ENCODE results near the gene VASH2. TPM values are rescaled to one million over a fixed set of nuclear protein-coding genes. Genes with fewer than 3 reads are reported as not detected.
"Not testable (repeated sequence)": the region's sequence is repeated elsewhere in the genome, so short reads cannot be mapped to it uniquely, and the experiment has no call there.

VASH2 gene
- total and polyA plus RNA-seq, 9 donors, result 25.3 to 81.7 (median 49.8) TPM

DNA sequence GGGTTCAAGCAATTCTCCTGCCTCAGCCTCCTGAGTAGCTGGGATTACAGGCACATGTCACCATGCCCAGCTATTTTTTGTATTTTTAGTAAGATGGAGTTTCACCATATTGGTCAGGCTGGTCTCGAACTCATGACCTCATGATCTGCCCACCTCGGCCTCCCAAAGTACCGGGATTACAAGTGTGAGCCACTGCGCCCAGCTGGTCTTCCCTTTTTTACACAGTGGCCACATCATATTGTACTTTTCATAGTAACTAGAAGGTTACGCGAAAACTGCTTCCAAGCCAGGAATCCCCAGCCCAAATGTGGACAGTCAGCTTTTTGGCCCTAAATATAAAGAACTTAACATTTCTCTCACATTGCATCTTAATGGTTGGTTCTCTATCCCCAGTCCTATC lies 4.2 kb downstream of the VASH2 start:
- Histone ChIP-seq H3K27ac (ENCODE audit: low read length) (no peak overlapping the region), H3K4me3 (ENCODE audit: low read length) (no peak overlapping the region), H3K36me3 (ENCODE audit: control insufficient read depth, insufficient read depth, low read length) (peaks cover 53% of the 10 kb centered on the region), H3K27me3 (ENCODE audit: control insufficient read depth, insufficient read depth, low read length) (peaks cover 5% of the 10 kb centered on the region), H3K9me3 (replicated peaks; ENCODE audit: control insufficient read depth, low read depth, low read length) (no peaks in the 10 kb centered on the region), H3K4me1 (ENCODE audit: control insufficient read depth, insufficient read depth, low read length) (peaks cover 63% of the 10 kb centered on the region)
- WGBS (ENCODE audit: insufficient coverage), result 92% methylated on average over 2 of the region's 6 CpGs
- no peak for DNase-seq

- WGBS (ENCODE audit: insufficient coverage), result 86% methylated on average over 2 of the region's 3 CpGs
- Histone ChIP-seq H3K9me3 (replicated peaks; ENCODE audit: control insufficient read depth, low read depth, low read length) (no peaks in the 10 kb centered on the region), H3K27me3 (ENCODE audit: control insufficient read depth, insufficient read depth, low read length) (peaks cover 5% of the 10 kb centered on the region), H3K4me3 (ENCODE audit: low read length) (no peak overlapping the region), H3K36me3 (ENCODE audit: control insufficient read depth, insufficient read depth, low read length) (peaks cover 59% of the 10 kb centered on the region), H3K27ac (ENCODE audit: low read length) (no peak overlapping the region), H3K4me1 (ENCODE audit: control insufficient read depth, insufficient read depth, low read length) (peaks cover 62% of the 10 kb centered on the region)
- no peak for DNase-seq
These were observed 4.8 kb downstream of the VASH2 start for GRCh38 chr1:212955098-212955497.

DNA sequence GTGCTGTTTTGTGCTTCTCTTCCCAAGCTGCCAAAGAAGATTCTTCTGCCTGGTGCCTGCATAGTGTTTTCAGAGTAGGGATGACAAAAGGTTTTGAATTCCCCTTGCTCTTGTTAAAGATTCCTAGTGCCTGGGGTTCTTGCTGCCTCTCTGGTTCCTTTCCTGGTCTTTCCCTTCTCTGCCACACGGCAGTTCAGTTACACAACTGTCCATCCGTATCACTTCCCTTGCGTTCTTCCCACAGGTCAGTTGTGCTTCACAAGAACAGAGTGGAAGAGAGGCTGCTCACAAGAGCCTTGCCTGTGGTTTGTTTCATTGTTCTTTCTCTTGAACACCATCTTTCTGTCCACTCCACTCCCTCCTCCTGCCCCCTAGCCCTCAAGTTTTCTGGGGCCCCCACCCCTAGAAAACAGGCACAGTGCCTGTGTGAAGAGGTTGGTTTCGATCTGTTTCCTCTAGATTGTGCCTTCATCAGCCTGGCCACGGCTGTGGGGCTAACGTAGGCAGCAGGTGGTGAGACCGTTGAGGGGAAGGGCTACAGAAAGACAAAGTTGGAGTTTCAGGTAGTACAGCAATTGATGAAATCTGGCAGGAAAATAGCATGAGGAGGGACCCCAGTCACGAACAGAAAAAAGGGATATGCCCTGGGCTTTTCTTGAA lies 5.8 kb downstream of the VASH2 start:
- Histone ChIP-seq H3K4me3 (ENCODE audit: low read length) (no peak overlapping the region), H3K9me3 (replicated peaks; ENCODE audit: control insufficient read depth, low read depth, low read length) (no peaks in the 10 kb centered on the region), H3K4me1 (ENCODE audit: control insufficient read depth, insufficient read depth, low read length) (peaks cover 61% of the 10 kb centered on the region), H3K36me3 (ENCODE audit: control insufficient read depth, insufficient read depth, low read length) (peaks cover 69% of the 10 kb centered on the region), H3K27ac (ENCODE audit: low read length) (no peak overlapping the region), H3K27me3 (ENCODE audit: control insufficient read depth, insufficient read depth, low read length) (peaks cover 5% of the 10 kb centered on the region)
- WGBS (ENCODE audit: insufficient coverage), result 72% methylated on average over 5 of the region's 8 CpGs
- no peak for DNase-seq

- 89% methylated on average over 3 of the region's 6 CpGs for WGBS (ENCODE audit: insufficient coverage)
- Histone ChIP-seq H3K27me3 (ENCODE audit: control insufficient read depth, insufficient read depth, low read length) (no peaks in the 10 kb centered on the region), H3K4me3 (ENCODE audit: low read length) (no peak overlapping the region), H3K27ac (ENCODE audit: low read length) (peak overlapping the region; percentile 66), H3K4me1 (ENCODE audit: control insufficient read depth, insufficient read depth, low read length) (peaks cover 51% of the 10 kb centered on the region), H3K9me3 (replicated peaks; ENCODE audit: control insufficient read depth, low read depth, low read length) (no peaks in the 10 kb centered on the region), H3K36me3 (ENCODE audit: control insufficient read depth, insufficient read depth, low read length) (peaks cover 84% of the 10 kb centered on the region)
- no peak for DNase-seq
These were observed 7.2 kb downstream of the VASH2 start for GRCh38 chr1:212957546-212957945.

- Histone ChIP-seq H3K4me3 (ENCODE audit: low read length) (no peak overlapping the region), H3K27ac (ENCODE audit: low read length) (peak overlapping the region; percentile 73), H3K36me3 (ENCODE audit: control insufficient read depth, insufficient read depth, low read length) (peaks cover 86% of the 10 kb centered on the region), H3K4me1 (ENCODE audit: control insufficient read depth, insufficient read depth, low read length) (peaks cover 45% of the 10 kb centered on the region), H3K9me3 (replicated peaks; ENCODE audit: control insufficient read depth, low read depth, low read length) (no peaks in the 10 kb centered on the region), H3K27me3 (ENCODE audit: control insufficient read depth, insufficient read depth, low read length) (no peaks in the 10 kb centered on the region)
- 25% methylated on average over 6 of the region's 10 CpGs for WGBS (ENCODE audit: insufficient coverage)
- DNase-seq, result peak; percentile 74
These were observed 7.8 kb downstream of the VASH2 start for GRCh38 chr1:212958175-212958574.

DNA sequence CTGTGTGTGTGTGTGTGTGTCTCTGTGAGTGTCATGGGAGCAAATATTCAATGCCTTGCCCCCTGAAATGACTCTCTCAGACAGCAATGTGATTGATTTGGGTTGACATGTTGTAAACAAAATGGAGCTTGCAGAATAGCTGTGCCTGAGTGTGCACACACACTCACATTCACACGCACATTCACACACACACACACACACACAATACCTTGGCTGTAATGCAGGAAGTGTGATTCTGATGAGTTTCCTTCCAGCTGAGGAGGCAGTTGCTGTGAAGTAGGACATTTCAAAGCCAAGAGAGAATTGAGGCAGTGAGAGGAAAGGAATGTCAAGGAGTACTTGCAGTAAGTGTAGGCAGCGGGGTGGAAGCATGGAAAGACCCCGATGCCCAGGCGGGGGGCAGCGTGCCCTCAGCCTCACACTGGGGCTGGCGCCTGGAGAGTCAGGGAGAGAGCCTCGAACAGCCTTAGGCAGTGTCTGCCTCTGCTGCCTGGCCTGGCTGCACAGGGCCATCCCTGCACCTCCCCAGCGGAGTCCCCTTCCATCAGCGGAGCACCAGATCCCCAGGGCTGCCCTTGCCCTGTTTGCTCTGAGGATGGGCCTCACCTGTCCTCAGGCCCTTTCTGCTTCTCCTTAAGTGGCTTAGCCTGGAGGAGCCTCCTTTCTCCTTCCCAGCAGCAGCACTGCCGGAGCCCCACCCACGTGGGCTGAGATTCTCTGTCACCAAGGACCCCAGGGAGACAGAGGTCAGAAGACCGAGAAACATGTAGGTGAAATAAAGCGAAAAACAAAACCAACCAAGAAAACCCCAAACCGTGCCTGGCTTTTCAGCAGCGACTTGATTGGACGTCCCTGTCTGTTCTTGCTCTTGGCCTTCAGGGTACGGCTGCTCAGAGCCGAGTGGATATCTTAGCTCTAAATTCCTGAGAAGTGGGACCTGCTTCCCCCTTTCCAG lies 9.2 kb downstream of the VASH2 start:
- Histone ChIP-seq H3K9me3 (replicated peaks; ENCODE audit: control insufficient read depth, low read depth, low read length) (no peaks in the 10 kb centered on the region), H3K4me1 (ENCODE audit: control insufficient read depth, insufficient read depth, low read length) (peaks cover 44% of the 10 kb centered on the region), H3K27ac (ENCODE audit: low read length) (peak overlapping the region; percentile 30), H3K36me3 (ENCODE audit: control insufficient read depth, insufficient read depth, low read length) (peaks cover 84% of the 10 kb centered on the region), H3K27me3 (ENCODE audit: control insufficient read depth, insufficient read depth, low read length) (no peaks in the 10 kb centered on the region), H3K4me3 (ENCODE audit: low read length) (no peak overlapping the region)
- 89% methylated on average over 14 of the region's 18 CpGs for WGBS (ENCODE audit: insufficient coverage)
- DNase-seq, result no peak

GRCh38 chr1:212960932-212961331 lies 10.6 kb downstream of the VASH2 start:
- no peaks in the 10 kb centered on the region for H3K27me3 ChIP-seq (ENCODE audit: control insufficient read depth, insufficient read depth, low read length)
- DNase-seq, result no peak
- no peak overlapping the region for H3K27ac ChIP-seq (ENCODE audit: low read length)
- no peak overlapping the region for H3K4me3 ChIP-seq (ENCODE audit: low read length)
- no peaks in the 10 kb centered on the region for H3K9me3 ChIP-seq (replicated peaks; ENCODE audit: control insufficient read depth, low read depth, low read length)
- H3K4me1 ChIP-seq (ENCODE audit: control insufficient read depth, insufficient read depth, low read length), result peaks cover 41% of the 10 kb centered on the region
- 93% methylated on average over 6 of the region's 6 CpGs for WGBS (ENCODE audit: insufficient coverage)
- H3K36me3 ChIP-seq (ENCODE audit: control insufficient read depth, insufficient read depth, low read length), result peaks cover 81% of the 10 kb centered on the region

DNA sequence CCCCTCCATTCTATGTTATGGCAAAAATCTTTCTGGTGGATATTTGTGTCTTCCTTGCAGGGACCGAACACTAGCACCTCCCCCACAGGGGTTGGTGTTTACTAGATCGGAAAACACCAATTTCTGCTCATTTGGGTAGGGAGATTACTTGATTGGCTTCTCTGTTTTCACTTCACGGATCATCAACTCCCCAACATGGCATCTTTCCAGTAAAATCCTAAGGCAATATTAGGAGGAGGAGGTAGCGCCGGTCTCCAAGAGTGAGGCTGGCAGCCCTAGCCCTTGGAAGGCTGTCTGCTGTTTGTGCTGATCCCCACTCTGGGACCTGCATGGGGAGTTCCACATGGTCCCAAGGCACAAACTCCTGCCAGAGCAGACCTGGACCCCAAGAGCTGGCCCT lies 12.2 kb downstream of the VASH2 start:
- 43% methylated on average over 2 of the region's 5 CpGs for WGBS (ENCODE audit: insufficient coverage)

DNA sequence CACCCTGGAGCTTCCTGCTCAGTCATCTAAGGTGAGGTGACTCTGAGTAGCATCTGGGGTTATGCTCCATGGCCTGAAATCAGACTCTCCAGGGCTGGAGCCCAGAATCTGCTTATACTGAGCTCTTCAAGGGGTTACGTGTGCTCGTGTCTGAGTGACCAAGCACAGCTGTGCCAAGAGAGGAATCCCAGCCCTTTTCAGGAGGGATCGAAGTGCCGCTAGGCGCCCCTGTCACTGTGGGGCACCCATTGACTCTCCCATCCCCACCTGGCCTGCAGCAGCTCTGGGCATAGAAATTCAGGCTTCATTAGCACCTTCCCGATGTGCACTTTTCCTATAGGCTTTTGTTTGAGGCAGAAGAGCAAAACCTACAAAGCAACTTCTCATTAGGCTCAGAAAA lies 13.8 kb downstream of the VASH2 start:
- Histone ChIP-seq H3K27me3 (ENCODE audit: control insufficient read depth, insufficient read depth, low read length) (no peaks in the 10 kb centered on the region), H3K4me3 (ENCODE audit: low read length) (no peak overlapping the region), H3K4me1 (ENCODE audit: control insufficient read depth, insufficient read depth, low read length) (peaks cover 52% of the 10 kb centered on the region), H3K36me3 (ENCODE audit: control insufficient read depth, insufficient read depth, low read length) (peaks cover 65% of the 10 kb centered on the region), H3K27ac (ENCODE audit: low read length) (no peak overlapping the region), H3K9me3 (replicated peaks; ENCODE audit: control insufficient read depth, low read depth, low read length) (no peaks in the 10 kb centered on the region)
- no peak for DNase-seq
- 89% methylated on average over 5 of the region's 6 CpGs for WGBS (ENCODE audit: insufficient coverage)

More for the DNA sequence above, 12.2 kb downstream of the VASH2 start:
- peaks cover 52% of the 10 kb centered on the region for H3K4me1 ChIP-seq (ENCODE audit: control insufficient read depth, insufficient read depth, low read length)
- no peak overlapping the region for H3K4me3 ChIP-seq (ENCODE audit: low read length)
- no peaks in the 10 kb centered on the region for H3K9me3 ChIP-seq (replicated peaks; ENCODE audit: control insufficient read depth, low read depth, low read length)
- no peak for DNase-seq
- H3K27me3 ChIP-seq (ENCODE audit: control insufficient read depth, insufficient read depth, low read length), result no peaks in the 10 kb centered on the region
- no peak overlapping the region for H3K27ac ChIP-seq (ENCODE audit: low read length)
- H3K36me3 ChIP-seq (ENCODE audit: control insufficient read depth, insufficient read depth, low read length), result peaks cover 80% of the 10 kb centered on the region

DNA sequence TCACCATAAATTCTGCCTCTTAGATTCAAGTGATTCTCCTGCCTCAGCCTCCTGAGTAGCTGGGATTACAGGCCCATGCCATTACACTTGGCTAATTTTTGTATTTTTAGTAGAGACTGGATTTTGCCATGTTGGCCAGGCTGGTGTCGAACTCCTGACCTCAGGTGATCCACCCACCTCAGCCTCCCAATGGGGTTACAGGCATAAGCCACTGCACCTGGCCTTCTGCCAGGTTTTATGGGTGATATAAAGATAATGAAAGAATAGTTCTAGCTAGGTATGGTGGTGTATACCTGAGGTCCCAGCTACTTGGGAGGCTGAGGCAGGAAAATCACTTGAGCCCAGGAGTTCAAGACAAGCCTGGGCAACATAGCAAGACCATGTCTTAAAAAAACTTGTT lies 14.7 kb downstream of the VASH2 start:
- H3K27ac ChIP-seq (ENCODE audit: low read length); H3K4me3 ChIP-seq (ENCODE audit: low read length); H3K27me3 ChIP-seq (ENCODE audit: control insufficient read depth, insufficient read depth, low read length); H3K9me3 ChIP-seq (replicated peaks; ENCODE audit: control insufficient read depth, low read depth, low read length); DNase-seq: not testable (repeated sequence)
- no CpG with 5 or more reads among the region's 1 CpG for WGBS (ENCODE audit: insufficient coverage)
- peaks cover 61% of the 10 kb centered on the region for H3K36me3 ChIP-seq (ENCODE audit: control insufficient read depth, insufficient read depth, low read length)
- H3K4me1 ChIP-seq (ENCODE audit: control insufficient read depth, insufficient read depth, low read length), result peaks cover 52% of the 10 kb centered on the region
